OCI-LY3 (cell line): ENCODE measurements around the gene MORN5.

Experiments used
- H2AFZ ChIP-seq: fragments of 200-600, 300-600 bp; shearing (Covaris generic); 2 replicates; pipeline ENCODE4 v1.6.0; 2014; ENCODE audit warnings: antibody characterized with exemption, low read depth, low read length
- H3K27ac ChIP-seq: fragments of 200-600, 300-600 bp; sonication (generic); 2 replicates; pipeline ENCODE4 v1.5.1; 2014; ENCODE audit warnings: mild to moderate bottlenecking, low read length, moderate library complexity, mixed read lengths
- H3K27me3 ChIP-seq: fragments of 200-600, 300-600 bp; sonication (generic); 2 replicates; pipeline ENCODE4 v1.6.1; 2014; ENCODE audit warnings: low read depth, low read length, mixed read lengths
- H3K36me3 ChIP-seq: fragments of 200-600, 300-600 bp; sonication (generic); replicated peaks from 2 replicates; pipeline ENCODE3; 2014; ENCODE audit warnings: low read depth, low read length, mixed read lengths
- H3K4me1 ChIP-seq: fragments of 300-600, 200-600 bp; sonication (generic); 2 replicates; pipeline ENCODE4 v1.6.1; 2014; ENCODE audit warnings: low read length, mixed read lengths
- H3K4me2 ChIP-seq: fragments of 200-600, 300-600 bp; sonication (generic); 2 replicates; pipeline ENCODE4 v1.6.1; 2014; ENCODE audit warnings: low read length, mixed read lengths
- H3K4me3 ChIP-seq: fragments of 300-600, 200-600 bp; sonication (generic); 2 replicates; pipeline ENCODE4 v1.5.1; 2014; ENCODE audit warnings: antibody characterized with exemption, mild to moderate bottlenecking, low read length, moderate library complexity
- H3K79me2 ChIP-seq: fragments of 300-600, 200-600 bp; shearing (Covaris generic); 2 replicates; pipeline ENCODE4 v1.6.1; 2014; ENCODE audit warnings: mild to moderate bottlenecking, low read length, mixed read lengths
- H3K9ac ChIP-seq: fragments of 300-600, 200-600 bp; shearing (Covaris generic); 2 replicates; pipeline ENCODE4 v1.6.0; 2014; ENCODE audit warnings: mild to moderate bottlenecking, low read length, moderate library complexity
- H3K9me3 ChIP-seq: fragments of 200-600, 300-600 bp; shearing (Covaris generic); 2 replicates; pipeline ENCODE4 v1.6.1; 2014; ENCODE audit warnings: low read length, mixed read lengths; ENCODE audit not compliant: insufficient read depth
- H4K20me1 ChIP-seq: fragments of 200-600, 300-600 bp; sonication (generic); 2 replicates; pipeline ENCODE4 v1.6.1; 2016; ENCODE audit warnings: low read length, mixed read lengths; ENCODE audit not compliant: insufficient read depth
- CTCF ChIP-seq: fragments of 200-600, 300-600 bp; sonication (generic); IDR thresholded peaks from 2 replicates; pipeline ENCODE4 v1.5.1; 2014; ENCODE audit warnings: antibody characterized with exemption, low read length, low read depth
- EZH2phosphoT487 ChIP-seq: fragments of 200-600 bp; shearing (Covaris generic); IDR thresholded peaks from 2 replicates; pipeline ENCODE4 v1.6.1; 2018; ENCODE audit warnings: antibody characterized with exemption, mixed run types, low read depth

Gene MORN5

DNA sequence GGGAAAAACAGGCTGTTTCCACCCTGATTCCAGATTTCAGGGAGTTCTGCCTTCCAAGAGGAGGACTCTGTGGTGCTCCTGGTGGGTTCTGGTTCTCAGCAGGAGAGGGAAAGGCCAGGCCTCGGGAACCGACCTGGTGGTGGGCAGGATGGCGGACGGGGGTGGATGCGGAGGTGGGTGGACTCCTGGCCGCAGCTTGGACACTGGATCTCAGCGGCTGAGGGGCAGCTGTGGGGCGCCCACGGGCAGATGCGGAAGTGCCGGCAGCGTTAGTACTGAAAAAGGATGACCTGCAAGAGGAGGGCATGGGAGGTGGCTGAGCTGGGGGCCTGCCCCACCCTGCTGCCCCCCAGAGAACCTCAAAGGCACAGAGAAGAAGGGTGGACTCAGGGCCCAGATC, 44.8 kb downstream of the MORN5 start:
- no peak overlapping the region for H3K9ac ChIP-seq

DNA sequence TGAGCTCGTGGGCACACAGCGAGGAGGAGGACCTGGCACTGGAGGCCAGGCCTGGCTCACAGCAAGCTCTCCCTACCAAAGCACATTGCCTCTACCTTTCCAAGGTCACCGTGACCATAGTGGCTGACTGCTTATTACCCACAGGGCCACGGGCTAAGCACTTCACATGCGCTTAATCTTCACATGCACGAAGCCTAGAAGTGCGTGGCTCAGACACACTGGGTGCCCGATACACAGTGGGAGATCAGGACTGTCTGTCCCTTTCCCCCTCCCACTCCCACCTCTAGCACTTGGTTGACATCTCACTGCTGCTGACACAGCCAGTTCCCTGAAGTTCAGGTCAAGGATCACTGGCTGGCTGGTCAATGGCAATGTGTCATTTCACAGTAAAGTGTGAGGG, 45.5 kb downstream of the MORN5 start:
- Histone ChIP-seq H3K27me3 (peaks cover 10% of the 10 kb centered on the region; the same call in 1 of the 2 replicates), H3K79me2 (no peaks in the 10 kb centered on the region), H3K27ac (no peak overlapping the region), H3K4me3 (no peak overlapping the region), H3K4me2 (no peak overlapping the region), H2AFZ (no peak overlapping the region), H3K9me3 (no peaks in the 10 kb centered on the region), H3K4me1 (no peaks in the 10 kb centered on the region), H4K20me1 (no peaks in the 10 kb centered on the region), H3K9ac (no peak overlapping the region), H3K36me3 (no peaks in the 10 kb centered on the region)
- TF ChIP-seq CTCF (no peak), EZH2phosphoT487 (no peak)

More for the DNA sequence above, 44.8 kb downstream of the MORN5 start:
- Histone ChIP-seq H3K4me3 (no peak overlapping the region), H4K20me1 (no peaks in the 10 kb centered on the region), H2AFZ (no peak overlapping the region), H3K27ac (no peak overlapping the region), H3K4me1 (no peaks in the 10 kb centered on the region), H3K79me2 (no peaks in the 10 kb centered on the region), H3K36me3 (no peaks in the 10 kb centered on the region), H3K4me2 (no peak overlapping the region), H3K9me3 (no peaks in the 10 kb centered on the region), H3K27me3 (peaks cover 10% of the 10 kb centered on the region; the same call in 1 of the 2 replicates)
- TF ChIP-seq CTCF (no peak), EZH2phosphoT487 (no peak)

DNA sequence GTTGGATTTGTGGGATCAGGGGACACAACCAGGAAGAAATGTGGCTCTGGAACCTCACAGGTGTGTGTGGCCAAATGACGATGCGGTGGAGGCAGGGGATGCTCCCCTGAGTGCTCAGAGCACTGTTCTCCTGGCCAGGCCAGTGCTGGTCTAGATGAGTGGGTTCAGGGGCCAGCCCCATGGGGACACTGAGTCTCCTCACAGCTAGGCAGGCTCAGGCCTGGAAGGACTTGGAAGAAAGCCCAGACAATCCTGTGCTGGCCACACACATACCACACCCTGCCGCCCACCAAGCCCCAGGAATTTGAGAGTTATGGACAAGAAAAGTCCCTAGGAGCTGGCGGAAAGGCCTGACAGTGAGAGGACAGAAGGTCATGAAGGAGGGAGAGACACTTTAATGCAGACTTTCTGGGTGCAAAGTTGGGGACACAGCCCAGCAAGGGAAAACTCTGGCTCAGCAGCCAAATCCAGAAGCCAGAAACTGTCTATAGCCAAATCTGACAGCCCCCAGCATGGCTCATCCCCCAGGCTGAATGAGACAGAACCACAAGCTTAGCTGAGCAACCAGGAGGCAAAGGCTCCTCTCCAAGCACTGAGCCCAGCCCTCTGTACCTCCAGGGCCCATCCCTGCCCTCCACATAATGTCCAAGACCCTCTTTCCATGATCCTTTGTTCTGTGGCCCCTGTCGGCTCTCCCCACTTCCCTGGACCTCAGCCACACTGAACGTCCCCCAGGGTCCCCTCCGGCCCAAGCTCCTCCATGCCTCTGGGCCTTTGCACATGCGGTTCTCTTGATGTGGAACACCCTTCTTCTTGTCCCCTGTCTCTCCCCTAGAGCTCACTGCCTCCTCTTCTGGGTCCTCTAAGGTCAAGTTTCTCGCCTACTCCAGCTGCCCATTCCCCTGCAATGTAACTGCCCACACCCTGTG, 46.7 kb downstream of the MORN5 start:
- Histone ChIP-seq H3K4me3 (no peak overlapping the region), H3K9me3 (no peaks in the 10 kb centered on the region), H3K4me1 (no peaks in the 10 kb centered on the region), H3K9ac (no peak overlapping the region), H3K36me3 (no peaks in the 10 kb centered on the region), H4K20me1 (no peaks in the 10 kb centered on the region), H3K79me2 (no peaks in the 10 kb centered on the region), H3K27me3 (peaks cover 16% of the 10 kb centered on the region; the same call in 1 of the 2 replicates), H3K4me2 (no peak overlapping the region), H3K27ac (no peak overlapping the region), H2AFZ (no peak overlapping the region)
- TF ChIP-seq CTCF, result no peak
- no peak for TF ChIP-seq EZH2phosphoT487

DNA sequence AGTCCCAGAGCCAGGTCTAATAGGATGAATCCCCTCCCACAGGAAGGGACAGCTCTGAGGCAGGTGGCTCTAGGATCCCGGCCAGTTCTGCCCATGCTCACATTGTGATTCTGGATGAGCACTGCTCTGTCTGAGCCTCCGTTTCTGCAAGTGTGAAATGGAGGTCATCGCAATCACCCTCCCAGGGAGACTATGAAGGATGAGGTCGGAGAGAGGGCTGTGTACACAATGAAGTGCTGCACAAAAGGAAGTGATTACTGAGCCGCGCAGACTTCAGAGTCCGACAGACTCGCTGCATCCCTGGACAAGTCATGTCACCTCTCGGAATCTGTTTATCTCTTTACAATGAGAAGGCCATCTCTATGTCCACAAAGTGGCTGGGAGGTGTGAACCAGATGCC, 47.4 kb downstream of the MORN5 start:
- H3K4me3 ChIP-seq, result no peak overlapping the region
- no peak for TF ChIP-seq EZH2phosphoT487
- no peak for TF ChIP-seq CTCF
- no peak overlapping the region for H3K27ac ChIP-seq
- H3K4me2 ChIP-seq, result no peak overlapping the region
- peaks cover 23% of the 10 kb centered on the region for H3K27me3 ChIP-seq
- no peak overlapping the region for H3K9ac ChIP-seq
- no peaks in the 10 kb centered on the region for H4K20me1 ChIP-seq
- H2AFZ ChIP-seq, result no peak overlapping the region
- H3K9me3 ChIP-seq, result no peaks in the 10 kb centered on the region
- no peaks in the 10 kb centered on the region for H3K36me3 ChIP-seq
- no peaks in the 10 kb centered on the region for H3K79me2 ChIP-seq
- no peaks in the 10 kb centered on the region for H3K4me1 ChIP-seq
